HG02840 (cell line): ENCODE data around the gene SEMA6C.
"Not testable (repeated sequence)": the region's sequence is repeated elsewhere in the genome, so short reads cannot be mapped to it uniquely, and the experiment has no call there.

Experiments used
- ATAC-seq: cut with Tn5 transposase; IDR thresholded peaks from one replicate; pipeline ENCODE4 v1.9.1; 2021; ENCODE audit warnings: mild to moderate bottlenecking, moderate library complexity, moderate number of reproducible peaks; ENCODE audit not compliant: unreplicated experiment, low FRiP score

Gene SEMA6C

DNA sequence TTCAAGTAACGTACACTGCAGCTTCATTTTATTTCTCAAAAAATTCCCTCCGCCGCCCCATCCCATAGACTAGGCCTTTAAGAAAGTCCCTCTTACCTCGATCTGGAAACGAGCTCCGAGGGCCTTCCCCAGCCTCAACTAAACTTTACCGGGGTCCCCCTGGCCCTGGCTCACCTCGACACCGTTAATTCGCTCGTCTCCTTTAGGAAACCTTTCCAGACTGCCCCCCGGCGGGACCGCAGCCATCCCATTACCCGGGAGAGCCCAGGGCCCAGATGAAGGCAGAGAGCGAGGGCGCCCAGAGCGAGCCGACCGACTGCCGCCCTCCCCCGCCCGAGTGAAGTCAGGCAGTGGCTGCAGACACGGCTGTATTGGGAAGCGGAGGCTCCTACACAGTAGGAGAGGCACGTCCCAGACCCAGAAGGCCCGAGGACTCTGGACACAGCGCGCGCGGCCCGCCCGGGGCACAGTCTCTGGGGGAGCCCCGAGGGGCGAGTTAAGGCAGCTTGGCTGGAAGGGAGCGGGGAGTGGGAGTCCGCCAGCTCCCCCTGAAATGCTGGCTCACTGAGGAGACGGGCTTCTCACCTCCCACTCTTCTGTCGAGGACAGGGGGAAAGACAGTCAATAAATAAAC is 14.6 kb downstream of the SEMA6C start:
- ATAC-seq = no peak

DNA sequence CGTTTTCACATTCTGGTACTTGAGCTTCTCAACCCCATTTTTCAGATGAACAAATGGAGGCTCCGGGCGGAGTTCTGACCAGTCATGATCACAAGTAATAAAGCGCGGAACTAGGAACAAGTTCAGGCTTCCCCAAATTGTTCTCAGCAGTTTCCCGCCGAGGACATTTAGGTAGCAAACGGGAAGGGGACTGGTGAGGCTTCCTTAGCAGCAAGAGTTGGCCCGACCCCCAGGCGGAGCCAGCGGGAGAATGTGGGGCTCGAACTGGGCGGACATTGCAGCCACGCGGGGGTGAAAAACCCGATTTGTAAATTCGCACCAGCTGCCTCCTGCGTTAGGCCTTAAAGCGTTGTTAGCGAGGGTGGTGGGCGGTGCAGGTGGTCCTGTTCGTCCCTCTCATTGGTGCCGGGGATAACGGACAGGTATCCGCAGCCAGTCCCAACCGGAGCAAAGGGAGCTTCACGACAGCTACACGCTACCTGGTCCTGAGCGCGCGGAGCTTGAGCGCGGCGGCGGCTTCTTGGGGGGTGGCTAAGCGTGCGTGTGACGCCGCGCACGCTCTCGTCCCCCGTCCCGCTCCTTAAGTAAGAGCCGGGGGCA is 15.3 kb downstream of the SEMA6C start:
- ATAC-seq = no peak

DNA sequence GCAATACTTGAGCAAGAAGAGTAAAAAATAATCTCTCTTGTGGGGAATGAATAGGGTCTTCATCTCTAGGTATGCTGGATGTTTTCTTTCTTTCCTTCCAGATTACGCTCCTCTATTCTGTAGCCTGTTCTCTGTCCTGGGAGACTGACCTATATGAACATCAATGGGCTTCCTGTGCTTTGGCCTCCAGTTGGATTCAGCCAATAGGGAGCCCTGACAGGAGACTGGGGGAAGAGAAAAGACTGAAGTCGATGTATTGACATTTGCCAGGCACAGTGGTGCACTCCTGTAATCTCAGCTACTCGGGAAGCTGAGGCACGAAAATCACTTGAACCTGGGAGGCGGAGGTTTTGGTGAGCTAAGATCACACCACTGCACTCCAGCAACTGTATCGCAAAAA is 17.6 kb downstream of the SEMA6C start:
- ATAC-seq = no peak

DNA sequence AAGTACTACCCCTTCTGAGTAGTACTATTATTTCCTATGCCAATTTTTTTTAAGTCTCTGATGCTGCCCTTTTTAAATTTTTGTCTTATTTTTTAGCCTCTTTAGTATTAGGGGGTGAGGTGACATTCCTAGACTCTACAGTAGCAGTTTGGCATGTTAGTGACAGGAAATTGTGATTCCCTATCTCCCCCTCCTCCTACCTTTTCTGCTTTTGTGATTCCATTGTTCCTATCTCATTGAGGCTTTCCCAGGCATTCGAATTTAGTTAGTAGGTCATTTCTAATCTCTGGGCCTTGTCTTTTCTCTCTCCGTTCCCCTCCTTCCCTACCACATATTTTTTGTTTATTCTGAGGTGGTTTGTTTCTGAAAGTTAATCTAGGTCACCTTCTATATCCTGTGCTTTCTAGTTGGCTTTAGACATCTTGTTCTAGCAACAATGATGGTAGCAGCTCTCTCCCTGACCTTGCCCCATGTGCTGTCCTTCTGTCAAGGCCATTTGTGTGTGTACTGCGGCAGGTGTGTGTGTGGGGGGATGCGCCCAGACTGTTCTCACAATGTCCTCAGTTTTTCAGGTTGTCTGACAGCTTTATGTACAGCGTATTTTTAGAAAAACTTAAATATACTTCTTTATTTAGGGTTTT is 21.5 kb downstream of the SEMA6C start:
- ATAC-seq = no peak

DNA sequence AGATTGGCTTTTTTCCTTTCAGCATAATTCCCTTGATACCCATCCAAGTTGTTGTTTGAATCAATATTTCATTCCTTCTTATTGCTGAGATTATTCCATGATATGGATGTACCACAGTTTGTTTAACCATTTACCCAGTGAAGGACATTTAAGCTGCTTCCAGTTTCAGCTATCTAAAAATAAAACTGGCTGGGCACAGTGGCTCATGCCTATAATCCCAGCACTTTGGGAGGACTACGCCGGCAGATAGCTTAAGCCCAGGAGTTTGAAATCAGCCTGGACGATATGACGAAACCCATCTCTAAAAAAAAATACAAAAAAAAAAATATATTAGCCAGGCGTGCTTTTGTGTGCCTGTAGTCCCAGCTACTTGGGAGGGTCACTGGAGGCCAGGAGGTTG is 32.6 kb downstream of the SEMA6C start:
- no peak for ATAC-seq

DNA sequence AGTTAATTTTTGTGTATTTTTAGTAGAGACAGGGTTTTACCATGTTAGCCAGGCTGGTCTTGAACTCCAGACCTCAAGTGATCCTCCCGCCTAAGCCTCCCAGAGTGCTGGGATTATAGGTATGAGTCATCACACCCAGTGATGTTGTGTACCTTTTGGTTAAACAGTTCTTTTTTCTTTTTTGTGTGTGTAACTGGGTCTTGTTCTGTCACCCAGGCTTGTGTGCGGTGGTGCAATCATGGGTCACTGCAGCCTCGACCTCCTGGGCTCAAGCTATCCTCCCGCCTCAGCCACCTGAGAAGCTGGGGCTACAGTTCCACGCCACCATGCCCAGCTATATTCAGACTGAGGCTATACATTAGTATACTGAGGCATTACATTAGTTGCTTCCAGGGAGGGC is 38.1 kb downstream of the SEMA6C start:
- no peak for ATAC-seq

DNA sequence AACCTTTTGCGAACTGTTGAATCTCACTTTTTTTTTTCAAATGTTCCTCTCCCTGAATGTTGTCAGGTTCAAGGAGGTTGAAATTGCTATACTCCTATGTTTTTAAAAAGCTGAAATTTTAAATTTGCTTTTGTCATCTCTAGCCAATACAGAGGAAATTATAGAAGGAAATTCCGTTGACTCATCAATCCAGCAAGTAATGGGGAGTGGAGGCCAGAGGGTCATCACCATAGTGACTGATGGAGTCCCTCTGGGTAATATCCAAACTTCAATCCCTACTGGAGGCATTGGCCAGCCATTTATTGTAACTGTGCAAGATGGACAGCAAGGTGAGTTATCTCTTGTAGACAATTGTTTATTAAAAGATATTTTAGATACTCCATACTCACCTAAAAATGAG is 39.5 kb downstream of the SEMA6C start:
- ATAC-seq = no peak

DNA sequence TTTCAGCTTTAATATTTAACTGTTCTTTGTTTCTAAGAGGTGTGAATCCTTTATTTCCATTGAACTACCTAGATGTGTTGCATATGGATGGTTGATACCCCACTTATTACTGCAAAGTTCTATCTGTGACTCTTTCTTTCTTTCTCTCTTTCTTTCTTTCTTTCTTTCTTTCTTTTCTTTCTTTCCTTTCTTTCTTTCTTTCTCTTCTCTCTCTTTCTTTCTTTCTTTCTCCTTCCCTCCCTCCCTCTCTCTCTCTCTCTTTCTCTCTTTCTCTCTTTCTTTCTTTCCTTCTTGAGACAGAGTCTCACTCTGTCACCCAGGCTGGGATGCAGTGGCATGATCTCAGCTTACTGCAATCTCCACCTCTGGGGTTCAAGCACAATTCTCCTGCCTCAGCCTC is 41.8 kb downstream of the SEMA6C start:
- ATAC-seq = no peak

DNA sequence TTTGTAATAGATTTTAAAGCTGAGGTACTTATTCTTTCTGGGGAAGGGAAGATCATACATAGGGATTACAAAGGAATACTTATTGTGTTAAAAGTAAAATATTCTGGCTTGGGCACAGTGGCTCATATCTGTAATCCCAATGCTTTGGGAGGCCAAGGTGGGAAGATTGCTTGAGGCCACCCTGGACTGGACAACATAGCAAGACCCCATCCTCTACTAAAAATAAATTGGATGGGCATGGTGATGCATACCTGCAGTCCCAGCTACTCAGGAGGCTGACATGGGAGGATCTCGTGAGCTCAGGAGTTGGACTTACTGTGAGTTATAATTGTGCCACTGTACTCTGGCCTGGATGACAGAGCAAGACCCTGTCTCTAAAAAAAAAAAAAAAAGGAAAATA is 48.3 kb downstream of the SEMA6C start:
- ATAC-seq = no peak

DNA sequence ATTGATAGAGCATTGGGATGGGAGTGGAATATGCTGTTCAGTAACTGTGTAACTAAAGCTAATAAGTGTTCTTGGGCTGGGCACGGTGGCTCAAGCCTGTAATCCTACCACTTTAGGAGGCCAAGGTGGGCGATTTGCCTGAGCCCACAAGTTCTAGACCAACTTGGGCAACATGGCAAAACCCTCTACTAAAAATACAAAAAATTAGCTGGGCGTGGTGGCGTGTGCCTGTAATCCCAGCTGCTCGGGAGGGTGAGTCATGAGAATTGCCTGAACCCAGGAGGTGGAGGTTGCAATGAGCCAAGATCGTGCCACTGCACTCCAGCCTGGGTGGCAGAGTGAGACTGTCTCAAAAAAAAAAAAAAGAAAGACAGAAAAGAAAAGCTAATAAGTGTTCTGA is 49.0 kb downstream of the SEMA6C start:
- not testable (repeated sequence) for ATAC-seq

DNA sequence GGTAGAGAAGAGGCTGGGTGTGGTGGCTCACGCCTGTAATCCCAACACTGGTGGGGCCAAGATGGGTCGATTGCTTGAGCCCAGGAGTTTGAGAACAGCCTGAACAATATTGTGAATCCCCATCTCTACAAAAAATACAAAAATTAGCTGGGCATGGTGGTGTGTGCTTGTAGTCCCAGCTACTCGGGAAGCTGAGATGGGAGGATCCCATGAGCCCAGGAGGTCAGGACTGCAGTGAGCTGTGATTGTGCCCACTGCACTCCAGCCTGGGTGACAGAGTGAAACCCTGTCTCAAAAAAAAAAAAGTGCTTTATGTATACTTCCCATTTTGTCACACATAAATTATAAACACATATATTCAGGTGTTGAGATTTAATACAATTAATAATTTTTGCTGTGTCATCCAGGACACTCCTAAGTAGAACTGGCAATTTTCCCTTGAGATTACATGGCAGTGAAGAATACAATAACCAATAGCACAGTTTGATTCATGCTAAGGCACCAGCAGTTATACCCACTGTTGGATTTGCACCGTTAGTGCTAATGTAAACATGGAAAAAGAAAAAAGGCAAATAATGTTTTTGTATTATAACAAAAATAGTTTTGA is 60.4 kb downstream of the SEMA6C start:
- no peak for ATAC-seq
